IPS-20b (cell line): ENCODE results near the gene BCAS3.

ENCODE experiments used
- H3K27ac ChIP-seq: one replicate; pipeline ENCODE4 v1.5.1; 2013; ENCODE audit warnings: low read length
- H3K27me3 ChIP-seq: 2 replicates; pipeline ENCODE4 v1.6.1; 2013; ENCODE audit warnings: mild to moderate bottlenecking, low read length, inconsistent platforms; ENCODE audit not compliant: insufficient read depth
- H3K36me3 ChIP-seq: 2 replicates; pipeline ENCODE4 v1.6.1; 2013; ENCODE audit warnings: low read depth, mild to moderate bottlenecking, inconsistent platforms, low read length, moderate library complexity; ENCODE audit not compliant: insufficient read depth
- H3K4me1 ChIP-seq: 2 replicates; pipeline ENCODE4 v1.6.1; 2013; ENCODE audit warnings: mild to moderate bottlenecking, control low read depth, inconsistent platforms, low read length, moderate library complexity; ENCODE audit not compliant: insufficient read depth
- H3K4me3 ChIP-seq: 2 replicates; pipeline ENCODE4 v1.5.1; 2013; ENCODE audit warnings: mild to moderate bottlenecking, low read length, inconsistent platforms
- H3K9ac ChIP-seq: 2 replicates; pipeline ENCODE4 v1.6.1; 2013; ENCODE audit warnings: low read depth, mild to moderate bottlenecking, inconsistent platforms, low read length, moderate library complexity
- H3K9me3 ChIP-seq: 2 replicates; pipeline ENCODE4 v1.6.1; 2013; ENCODE audit warnings: mild to moderate bottlenecking, low read depth, low read length, inconsistent platforms; ENCODE audit not compliant: insufficient read depth

Gene BCAS3

DNA sequence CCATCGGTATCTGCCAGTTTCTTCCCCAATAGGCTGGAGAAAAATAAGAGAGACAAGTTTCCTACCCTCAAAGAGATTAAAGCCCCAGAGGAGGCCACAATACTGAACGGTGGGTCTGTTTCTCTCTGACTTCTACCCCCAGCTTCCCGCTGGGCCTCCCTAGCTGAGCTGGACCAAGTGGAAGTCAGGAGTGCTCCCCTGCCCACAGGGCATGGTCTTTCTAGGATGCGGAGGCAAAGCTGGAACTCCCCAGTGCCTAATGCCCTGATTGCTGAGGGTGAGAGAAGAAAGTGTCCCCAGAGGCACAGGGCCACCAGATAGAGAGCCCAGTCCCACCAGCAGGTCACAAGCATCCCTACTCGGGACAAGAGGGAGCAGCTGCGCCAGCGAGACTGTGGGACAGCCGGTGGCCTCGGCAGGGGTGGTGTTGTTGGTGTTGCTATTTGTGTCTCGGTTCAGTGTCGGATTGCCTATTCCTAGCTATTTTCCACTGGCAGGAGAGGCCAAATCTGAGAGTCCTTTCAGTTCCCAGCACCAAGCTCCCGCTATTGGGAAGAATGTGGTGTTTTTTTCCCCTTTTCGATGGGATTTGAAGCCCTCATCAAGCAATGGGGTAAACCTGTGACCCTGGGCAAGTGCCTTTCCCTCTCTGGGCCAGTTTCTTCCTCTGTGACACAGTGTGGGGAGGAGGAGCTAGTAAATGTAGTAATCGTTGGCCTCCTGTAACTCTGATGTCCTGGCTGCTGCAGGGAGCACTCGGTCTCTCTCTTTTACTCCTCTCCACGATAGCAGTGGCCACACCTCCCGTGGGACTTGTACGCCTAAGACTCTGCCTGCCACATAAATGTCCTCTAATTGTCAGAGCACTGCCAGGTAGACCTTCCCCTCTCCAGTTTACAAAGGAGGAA is 699.5 kb downstream of the BCAS3 start:
- no peak overlapping the region for H3K27ac ChIP-seq
- H3K4me1 ChIP-seq: no peaks in the 10 kb centered on the region
- no peak overlapping the region for H3K4me3 ChIP-seq
- H3K27me3 ChIP-seq: no peaks in the 10 kb centered on the region
- H3K36me3 ChIP-seq: no peaks in the 10 kb centered on the region
- no peak overlapping the region for H3K9ac ChIP-seq
- H3K9me3 ChIP-seq: no peaks in the 10 kb centered on the region

- Histone ChIP-seq H3K27me3 (no peaks in the 10 kb centered on the region), H3K4me3 (no peak overlapping the region), H3K9me3 (no peaks in the 10 kb centered on the region), H3K27ac (no peak overlapping the region), H3K9ac (no peak overlapping the region), H3K4me1 (no peaks in the 10 kb centered on the region), H3K36me3 (no peaks in the 10 kb centered on the region)
These were observed 701.2 kb downstream of the BCAS3 start for GRCh38 chr17:61378658-61379456.

- H3K27ac ChIP-seq: no peak overlapping the region
- no peak overlapping the region for H3K4me3 ChIP-seq
- H3K36me3 ChIP-seq: no peaks in the 10 kb centered on the region
- H3K9me3 ChIP-seq: no peaks in the 10 kb centered on the region
- H3K9ac ChIP-seq: no peak overlapping the region
- no peaks in the 10 kb centered on the region for H3K4me1 ChIP-seq
- H3K27me3 ChIP-seq: no peaks in the 10 kb centered on the region
These were observed 702.0 kb downstream of the BCAS3 start for GRCh38 chr17:61379457-61380216.

DNA sequence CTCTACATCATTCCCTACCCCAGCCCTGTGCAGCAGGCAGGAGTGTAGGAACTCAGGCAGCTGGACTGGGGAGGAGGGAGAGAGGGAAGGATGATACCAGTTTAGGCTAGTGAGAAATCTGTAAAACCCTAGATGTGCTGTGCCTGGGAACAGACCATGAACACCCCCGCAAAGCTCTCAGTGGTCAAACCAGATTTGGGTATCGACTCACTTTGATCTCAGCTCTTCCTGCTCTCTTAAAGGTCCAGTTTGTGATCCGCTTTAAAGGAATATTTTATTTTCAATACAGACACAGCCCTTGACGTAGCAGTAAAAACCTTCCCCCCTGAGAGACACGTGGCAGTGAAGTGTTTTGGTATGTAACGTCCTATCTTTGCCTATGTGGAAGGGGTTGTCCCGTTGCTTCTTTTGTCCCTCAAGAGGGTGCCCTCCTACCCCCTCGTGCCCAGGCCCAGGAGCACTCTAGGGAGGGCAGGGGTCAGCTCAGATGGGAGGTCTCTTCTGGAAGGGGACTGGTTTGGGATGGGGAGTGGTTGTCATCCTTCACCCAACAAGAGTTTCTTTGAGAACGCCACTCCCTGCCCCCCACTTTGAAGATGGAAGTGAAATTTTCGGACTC is 702.7 kb downstream of the BCAS3 start:
- H3K9me3 ChIP-seq: no peaks in the 10 kb centered on the region
- no peak overlapping the region for H3K9ac ChIP-seq
- no peaks in the 10 kb centered on the region for H3K27me3 ChIP-seq
- H3K4me1 ChIP-seq: no peaks in the 10 kb centered on the region
- H3K36me3 ChIP-seq: no peaks in the 10 kb centered on the region
- H3K27ac ChIP-seq: no peak overlapping the region
- no peak overlapping the region for H3K4me3 ChIP-seq

DNA sequence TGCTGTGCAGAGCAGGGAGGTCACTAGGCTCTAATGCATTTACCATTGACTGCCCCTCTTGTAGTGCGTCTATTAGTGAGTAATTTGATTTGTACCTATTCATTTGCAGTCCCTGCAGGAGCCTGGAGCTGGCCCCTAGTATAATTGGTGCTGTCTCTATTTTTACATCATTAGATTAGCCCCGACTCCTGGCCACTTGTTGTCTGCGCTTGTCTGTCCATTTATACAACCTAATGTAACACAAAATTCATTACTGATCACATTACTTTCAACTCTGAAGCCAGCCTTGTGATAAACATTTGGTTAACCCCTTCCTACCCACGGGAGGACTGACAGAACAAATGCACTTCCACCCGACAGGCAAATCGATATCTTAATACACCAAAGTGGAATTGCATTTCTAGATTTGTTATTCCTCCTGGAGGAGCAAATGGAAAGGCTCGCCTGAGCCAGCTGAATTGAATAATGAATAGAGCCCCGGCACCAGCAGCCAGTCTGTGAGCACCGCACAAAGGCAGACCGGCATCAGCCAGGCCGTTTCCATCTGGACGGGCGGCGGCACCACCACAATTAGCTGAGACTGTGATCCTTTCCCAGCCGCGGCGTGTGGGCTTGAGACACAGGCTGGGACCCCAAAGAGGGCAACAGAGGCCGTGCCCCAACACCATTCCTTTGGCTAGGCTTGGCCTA is 703.3 kb downstream of the BCAS3 start:
- Histone ChIP-seq H3K4me3 (no peak overlapping the region), H3K27me3 (no peaks in the 10 kb centered on the region), H3K27ac (no peak overlapping the region), H3K9ac (no peak overlapping the region), H3K36me3 (no peaks in the 10 kb centered on the region), H3K9me3 (no peaks in the 10 kb centered on the region), H3K4me1 (no peaks in the 10 kb centered on the region)

DNA sequence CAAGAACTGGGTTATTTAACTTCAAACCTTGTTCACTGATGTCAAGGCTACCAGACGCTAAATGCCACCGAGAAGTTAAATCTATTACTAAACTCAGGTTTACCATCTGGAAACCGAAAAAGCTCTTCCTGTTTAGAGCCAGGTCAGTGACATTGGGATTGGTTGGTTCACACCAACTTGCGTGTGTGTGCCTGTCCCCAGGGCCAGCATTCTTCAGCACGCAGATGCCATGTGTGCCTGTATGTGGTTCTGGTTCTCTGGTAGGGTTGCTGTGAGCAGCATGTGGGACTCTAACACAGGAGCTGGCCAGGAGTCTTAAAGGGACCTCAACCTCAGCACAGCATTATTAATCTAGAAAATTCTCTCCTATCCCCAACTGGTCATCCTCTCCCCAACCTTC is 703.9 kb downstream of the BCAS3 start:
- no peaks in the 10 kb centered on the region for H3K36me3 ChIP-seq
- H3K4me3 ChIP-seq: no peak overlapping the region
- H3K27me3 ChIP-seq: no peaks in the 10 kb centered on the region
- no peaks in the 10 kb centered on the region for H3K4me1 ChIP-seq
- H3K27ac ChIP-seq: no peak overlapping the region
- H3K9me3 ChIP-seq: no peaks in the 10 kb centered on the region
- no peak overlapping the region for H3K9ac ChIP-seq

DNA sequence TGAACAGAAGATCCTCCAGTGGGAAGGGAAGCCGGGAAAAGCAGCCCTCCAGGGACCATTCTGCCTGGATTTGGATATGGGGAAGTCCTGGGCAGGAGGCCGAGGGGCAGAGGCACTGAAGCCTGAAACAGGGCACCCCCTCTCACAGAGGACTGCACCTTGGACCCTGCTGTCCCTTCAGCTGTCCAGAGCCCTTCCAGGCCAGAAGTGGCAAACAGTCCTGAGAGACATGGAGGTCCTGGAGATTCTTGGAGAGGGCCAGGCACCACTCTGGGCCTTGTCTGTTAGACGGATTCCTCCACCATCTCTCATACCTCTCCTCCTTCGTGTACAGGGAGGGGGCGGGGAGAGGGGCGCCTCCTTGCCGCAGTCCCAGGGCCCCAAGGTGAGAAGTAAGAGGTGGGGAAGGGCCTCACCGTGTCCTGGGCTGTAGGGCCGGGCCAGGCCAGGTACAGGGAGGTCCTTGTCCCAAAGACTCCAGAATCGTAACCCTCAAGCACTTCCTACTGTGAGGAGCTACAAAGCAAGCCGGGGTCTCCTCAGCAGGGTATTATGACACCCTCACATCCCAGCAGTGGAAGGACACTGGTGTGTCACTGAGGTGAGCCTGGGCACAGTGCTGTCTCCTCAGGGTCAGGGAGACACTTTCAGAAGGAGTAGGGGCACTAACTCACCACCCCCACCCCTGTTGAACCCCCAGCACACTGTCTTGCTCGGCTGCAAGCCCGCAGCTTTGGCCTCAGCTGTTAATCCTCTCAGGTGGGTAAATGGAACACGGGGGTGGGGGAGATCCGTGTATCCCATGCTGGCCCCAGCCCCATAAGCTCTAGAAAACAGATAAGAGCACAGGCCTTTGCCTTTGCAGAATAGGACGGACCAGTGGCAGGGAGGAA is 705.4 kb downstream of the BCAS3 start:
- no peak overlapping the region for H3K27ac ChIP-seq
- H3K36me3 ChIP-seq: no peaks in the 10 kb centered on the region
- H3K9me3 ChIP-seq: no peaks in the 10 kb centered on the region
- no peaks in the 10 kb centered on the region for H3K4me1 ChIP-seq
- no peak overlapping the region for H3K9ac ChIP-seq
- H3K4me3 ChIP-seq: no peak overlapping the region
- H3K27me3 ChIP-seq: no peaks in the 10 kb centered on the region

GRCh38 chr17:61383689-61384201 is 706.1 kb downstream of the BCAS3 start:
- Histone ChIP-seq H3K9ac (no peak overlapping the region), H3K4me1 (no peaks in the 10 kb centered on the region), H3K4me3 (no peak overlapping the region), H3K27ac (no peak overlapping the region), H3K36me3 (no peaks in the 10 kb centered on the region), H3K27me3 (no peaks in the 10 kb centered on the region), H3K9me3 (no peaks in the 10 kb centered on the region)

- no peak overlapping the region for H3K4me3 ChIP-seq
- no peak overlapping the region for H3K27ac ChIP-seq
- no peaks in the 10 kb centered on the region for H3K36me3 ChIP-seq
- no peaks in the 10 kb centered on the region for H3K9me3 ChIP-seq
- no peak overlapping the region for H3K9ac ChIP-seq
- no peaks in the 10 kb centered on the region for H3K4me1 ChIP-seq
- no peaks in the 10 kb centered on the region for H3K27me3 ChIP-seq
These were observed 706.7 kb downstream of the BCAS3 start for GRCh38 chr17:61384354-61384691.
